Lung (tissue), 12 donors: ENCODE measurements around the gene DPYSL4. TPM values are rescaled to one million over a fixed set of nuclear protein-coding genes. Genes with fewer than 3 reads are reported as not detected.

Source experiments
- ATAC-seq: fragments of 200-7000 bp; cut with Tn5 transposase; one replicate; pipeline ENCODE4 v1.9.1; 2020; ENCODE audit warnings: moderate number of reproducible peaks; ENCODE audit not compliant: insufficient read depth, low FRiP score
- DNase-seq, 3 donors: peaks; one replicate each; pipeline ENCODE4 v3.0.0-alpha.2; 2013 to 2017
- H3K27ac ChIP-seq, 2 donors: one replicate each; pipeline ENCODE4 v1.5.1; 2013; ENCODE audit warnings: mild to moderate bottlenecking in 2 of 2, moderate library complexity in 2 of 2, control low read depth in 1 of 2, inconsistent platforms in 1 of 2, low read depth in 1 of 2, low read length in 1 of 2
- H3K27me3 ChIP-seq, 3 donors: one replicate each; pipeline ENCODE4 v1.5.1; 2013; ENCODE audit warnings: low read length in 2 of 3; ENCODE audit not compliant: control insufficient read depth in 3 of 3, insufficient read depth in 3 of 3
- H3K36me3 ChIP-seq, 4 donors: one replicate each; pipeline ENCODE4 v1.5.1; 2013; ENCODE audit warnings: low read length in 4 of 4, mild to moderate bottlenecking in 1 of 4, moderate library complexity in 1 of 4; ENCODE audit not compliant: control insufficient read depth in 4 of 4, insufficient read depth in 4 of 4
- H3K4me1 ChIP-seq, 5 donors: one replicate each; pipeline ENCODE4 v1.5.1; 2013; ENCODE audit warnings: low read length in 5 of 5, mild to moderate bottlenecking in 2 of 5, moderate library complexity in 1 of 5; ENCODE audit not compliant: control insufficient read depth in 5 of 5, insufficient read depth in 5 of 5
- H3K4me3 ChIP-seq: one replicate; pipeline ENCODE4 v1.5.1; 2013; ENCODE audit warnings: mild to moderate bottlenecking, control low read depth, moderate library complexity
- H3K9ac ChIP-seq, 2 donors: one replicate each; pipeline ENCODE4 v1.5.1; 2013; ENCODE audit warnings: low read length in 2 of 2, control low read depth in 1 of 2; ENCODE audit not compliant: insufficient read depth in 1 of 2
- H3K9me3 ChIP-seq, 4 donors: one replicate each; pipeline ENCODE4 v1.5.1; 2013; ENCODE audit warnings: low read length in 3 of 4, mild to moderate bottlenecking in 1 of 4, moderate library complexity in 1 of 4; ENCODE audit not compliant: control insufficient read depth in 4 of 4, insufficient read depth in 3 of 4
- WGBS, 2 donors: extraction: QIAGEN DNeasy Blood & Tissue Kit; methylation state at CpG; one replicate each; pipeline ENCODE4 v1.1.7; 2013; 5-methylcytosine and 5-hydroxymethylcytosine counted together
- polyA plus RNA-seq, 2 donors: library from polyadenylated mRNA; stranded (reverse); fragments of 200-250 nt; gene quantifications; one replicate each; pipeline ENCODE4 v1.2.1, GENCODE V29; 2013
- total RNA-seq, 2 donors: library from RNA; depleted of rRNA in 1 of 2; stranded (reverse); fragments of >200 nt in 1 of 2; gene quantifications; one replicate each; pipeline ENCODE4 v1.2.1, GENCODE V29; 2014 to 2021
- TF ChIP-seq, protein P1 (sequence below): IDR thresholded peaks from 2 replicates; pipeline ENCODE4 v1.5.1; 2012; ENCODE audit warnings: mild to moderate bottlenecking; ENCODE audit errors: control extremely low read depth, extremely low read depth
- donor health status: control.
- donor health status: control.
- donor health status: Bipolar disorder and iron deficiency.
- donor health status: healthy.
- donor health status: DM: yes; HTN: yes; CAD: no.

Gene DPYSL4
- total and polyA plus RNA-seq, 4 donors = 0.33 to 1.5 (median 1.3) TPM

DNA sequence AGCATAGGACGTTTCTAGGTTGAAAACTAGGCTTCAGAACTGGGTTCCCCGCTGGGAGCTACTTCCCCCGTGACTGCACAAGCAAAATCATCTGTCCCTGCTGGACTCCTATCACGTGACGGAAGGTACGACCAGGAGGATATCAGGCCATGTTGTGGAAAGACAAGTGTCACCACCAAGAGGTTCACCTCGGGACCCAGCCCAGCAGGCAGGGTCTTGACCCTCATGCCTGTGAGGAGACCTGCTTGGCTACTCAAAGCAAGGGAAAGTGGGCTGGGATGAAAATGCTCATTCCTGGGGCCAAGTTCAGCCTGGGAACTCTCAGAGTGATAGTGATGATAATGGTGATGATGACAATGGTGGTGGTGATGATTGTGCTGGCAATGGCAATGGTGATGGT is 32.3 kb upstream of the DPYSL4 start:
- Histone ChIP-seq H3K27ac (no peak overlapping the region), H3K27me3 (no peaks in the 10 kb centered on the region), H3K36me3 (no peaks in the 10 kb centered on the region), H3K9me3 (peaks cover 0 to 4% (median 0%) of the 10 kb centered on the region in 4 donors), H3K9ac (no peak overlapping the region), H3K4me1 (no peaks in the 10 kb centered on the region), H3K4me3 (no peak overlapping the region)
- DNase-seq (no peak), ATAC-seq (no peak)
- 73 to 75% methylated on average over 7 of the region's 7 CpGs for WGBS, 2 donors
- TF ChIP-seq, protein P1, sequence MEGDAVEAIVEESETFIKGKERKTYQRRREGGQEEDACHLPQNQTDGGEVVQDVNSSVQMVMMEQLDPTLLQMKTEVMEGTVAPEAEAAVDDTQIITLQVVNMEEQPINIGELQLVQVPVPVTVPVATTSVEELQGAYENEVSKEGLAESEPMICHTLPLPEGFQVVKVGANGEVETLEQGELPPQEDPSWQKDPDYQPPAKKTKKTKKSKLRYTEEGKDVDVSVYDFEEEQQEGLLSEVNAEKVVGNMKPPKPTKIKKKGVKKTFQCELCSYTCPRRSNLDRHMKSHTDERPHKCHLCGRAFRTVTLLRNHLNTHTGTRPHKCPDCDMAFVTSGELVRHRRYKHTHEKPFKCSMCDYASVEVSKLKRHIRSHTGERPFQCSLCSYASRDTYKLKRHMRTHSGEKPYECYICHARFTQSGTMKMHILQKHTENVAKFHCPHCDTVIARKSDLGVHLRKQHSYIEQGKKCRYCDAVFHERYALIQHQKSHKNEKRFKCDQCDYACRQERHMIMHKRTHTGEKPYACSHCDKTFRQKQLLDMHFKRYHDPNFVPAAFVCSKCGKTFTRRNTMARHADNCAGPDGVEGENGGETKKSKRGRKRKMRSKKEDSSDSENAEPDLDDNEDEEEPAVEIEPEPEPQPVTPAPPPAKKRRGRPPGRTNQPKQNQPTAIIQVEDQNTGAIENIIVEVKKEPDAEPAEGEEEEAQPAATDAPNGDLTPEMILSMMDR = no peak

DNA sequence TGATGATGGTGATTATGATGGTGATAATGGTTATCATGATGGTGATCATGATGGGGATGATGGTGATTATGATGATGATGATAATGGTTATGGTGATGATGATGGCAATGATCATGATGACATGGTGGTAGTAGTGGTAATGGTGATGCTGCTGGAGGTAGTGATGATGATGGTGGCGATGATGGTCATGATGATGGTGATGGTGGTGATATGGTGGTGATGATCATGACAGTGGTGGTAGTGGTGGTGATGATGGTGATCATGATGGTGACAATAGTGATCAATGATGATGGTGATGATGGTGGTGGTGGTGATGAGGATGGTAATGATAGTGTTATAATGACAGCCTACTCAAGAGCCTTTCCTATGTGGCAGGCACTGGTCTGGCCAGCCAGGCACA is 31.8 kb upstream of the DPYSL4 start:
- TF ChIP-seq, protein P1 = no peak
- H3K9ac ChIP-seq = no peak overlapping the region
- peaks cover 0 to 4% (median 0%) of the 10 kb centered on the region in 4 donors for H3K9me3 ChIP-seq
- no peak overlapping the region for H3K27ac ChIP-seq
- WGBS, 2 donors = 92 to 98% methylated on average over 1 of the region's 1 CpG
- H3K4me1 ChIP-seq = no peaks in the 10 kb centered on the region
- no peaks in the 10 kb centered on the region for H3K27me3 ChIP-seq
- ATAC-seq (no peak), DNase-seq (no peak)
- no peaks in the 10 kb centered on the region for H3K36me3 ChIP-seq
- H3K4me3 ChIP-seq = no peak overlapping the region

DNA sequence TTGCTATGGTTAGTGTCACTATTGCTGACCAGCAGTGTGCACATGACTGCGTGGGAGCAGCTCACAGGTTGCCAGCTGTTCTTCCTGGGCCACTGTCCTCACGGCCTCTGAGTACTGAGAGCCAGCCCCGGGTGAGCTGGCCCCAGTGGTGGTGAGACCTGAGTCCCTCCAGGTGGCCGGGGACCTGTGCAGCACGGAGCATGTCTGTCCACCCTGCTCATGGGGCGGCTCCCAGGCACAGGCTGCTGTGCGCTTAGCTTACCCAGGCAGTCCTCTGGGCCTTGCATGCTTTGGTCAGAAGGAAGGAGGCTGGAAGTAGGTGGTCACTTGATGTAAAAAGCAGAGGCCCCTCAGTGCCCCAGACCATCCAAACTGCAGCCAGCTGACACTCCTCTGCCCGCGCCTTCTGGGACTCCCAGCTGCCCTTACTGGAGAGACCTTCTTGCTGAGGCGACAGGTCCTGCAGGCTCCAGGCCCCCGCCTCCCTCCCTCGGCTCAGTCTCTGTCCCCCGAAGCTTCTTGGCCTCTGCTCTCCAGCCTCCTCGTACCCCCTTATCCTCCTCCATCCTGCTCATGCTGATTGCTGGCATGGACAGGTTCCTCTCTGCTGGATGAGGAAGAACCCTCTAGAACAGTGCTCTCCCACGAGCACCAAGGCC is 30.9 kb upstream of the DPYSL4 start:
- ATAC-seq = no peak
- TF ChIP-seq, protein P1 = no peak
- 80 to 81% methylated on average over 15 of the region's 15 CpGs for WGBS, 2 donors

DNA sequence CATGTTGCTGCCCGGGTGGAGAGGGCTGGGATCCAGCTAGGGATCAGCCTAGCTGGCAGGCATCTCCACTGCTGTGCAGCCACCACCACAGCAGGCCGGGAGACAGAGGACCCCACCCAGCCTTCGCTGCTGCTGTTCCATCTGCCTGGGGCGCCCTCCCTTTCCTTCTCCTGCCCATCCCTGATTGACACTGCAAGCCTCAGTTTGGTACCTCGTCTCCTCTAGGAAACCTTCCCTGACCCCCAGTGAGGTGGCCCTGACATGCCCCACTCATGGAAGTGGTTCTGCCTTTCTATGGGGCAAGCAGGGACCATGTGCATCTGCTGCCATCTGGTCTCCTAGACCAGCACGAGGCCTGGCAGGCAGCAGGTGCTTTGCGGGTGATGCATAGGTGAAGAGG is 30.4 kb upstream of the DPYSL4 start:
- no peaks in the 10 kb centered on the region for H3K4me1 ChIP-seq
- whole genome bisulfite sequencing, 2 donors = 81 to 86% methylated on average over 7 of the region's 7 CpGs
- no peak overlapping the region for H3K27ac ChIP-seq
- H3K36me3 ChIP-seq = no peaks in the 10 kb centered on the region
- H3K9ac ChIP-seq = no peak overlapping the region
- DNase-seq (no peak), ATAC-seq (no peak)
- H3K27me3 ChIP-seq = no peaks in the 10 kb centered on the region
- H3K4me3 ChIP-seq = no peak overlapping the region
- H3K9me3 ChIP-seq = peaks cover 0 to 4% (median 0%) of the 10 kb centered on the region in 4 donors
- TF ChIP-seq, protein P1 = no peak

More for the DNA sequence above, 30.9 kb upstream of the DPYSL4 start:
- Histone ChIP-seq H3K4me3 (no peak overlapping the region), H3K27me3 (no peaks in the 10 kb centered on the region), H3K27ac (no peak overlapping the region), H3K4me1 (no peaks in the 10 kb centered on the region), H3K9ac (no peak overlapping the region), H3K9me3 (peaks cover 0 to 4% (median 0%) of the 10 kb centered on the region in 4 donors), H3K36me3 (no peaks in the 10 kb centered on the region)
- DNase-seq = no peak
